GM03348 (cell line): ENCODE data around the gene CRB3.
"Not testable (repeated sequence)": the region's sequence is repeated elsewhere in the genome, so short reads cannot be mapped to it uniquely, and the experiment has no call there.

Experiments used
- DNase-seq: peaks from one replicate; pipeline ENCODE4 v3.0.0; 2012; ENCODE audit warnings: low spot score

CRB3 gene

GRCh38 chr19:6464070-6464873 is at the start of gene CRB3:
TSS of gene CRB3 (plus strand) at chr19:6464271. CDS start at chr19:6464702, 431 bp downstream.
- DNase-seq, result no peak

DNA sequence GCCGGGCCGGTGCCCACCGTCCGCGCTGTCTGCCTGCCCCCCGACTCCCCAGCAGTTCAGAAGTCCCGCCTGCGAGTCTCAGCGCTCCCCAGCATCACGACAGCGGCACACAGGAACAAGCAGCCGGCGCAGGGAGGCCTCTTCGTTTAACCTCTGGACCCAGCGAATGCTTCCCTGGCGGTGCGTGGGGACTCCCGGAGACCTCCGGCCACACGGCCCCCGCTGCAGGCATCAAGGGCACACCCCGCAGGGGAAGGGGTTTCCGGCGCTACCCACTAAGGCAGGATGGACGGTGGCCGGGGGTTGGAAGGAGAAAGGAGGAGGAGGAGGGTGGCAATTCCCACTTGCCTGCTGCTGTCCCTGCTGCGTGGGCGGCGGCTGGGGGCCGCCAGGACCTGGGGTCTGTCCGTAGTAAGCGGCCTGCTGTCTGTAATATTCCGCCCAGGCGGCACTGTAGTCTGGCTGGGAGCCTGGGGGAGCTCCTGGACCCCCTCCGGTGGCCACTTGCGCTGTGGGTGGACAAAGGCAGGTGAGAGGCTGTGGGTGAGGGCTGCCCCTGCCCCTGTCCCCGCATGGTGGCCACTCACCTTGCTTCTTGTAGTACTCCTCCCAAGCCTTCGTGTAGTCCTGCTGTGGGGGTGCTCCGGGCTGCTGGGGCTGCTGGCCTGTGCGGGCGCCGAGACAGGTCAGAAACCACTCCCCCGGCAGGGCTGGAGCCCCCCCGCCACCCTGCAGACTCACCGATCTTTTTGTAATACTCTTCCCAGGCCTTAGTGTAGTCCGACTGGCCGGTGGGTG is 49.1 kb upstream of the CRB3 start:
- no peak for DNase-seq

DNA sequence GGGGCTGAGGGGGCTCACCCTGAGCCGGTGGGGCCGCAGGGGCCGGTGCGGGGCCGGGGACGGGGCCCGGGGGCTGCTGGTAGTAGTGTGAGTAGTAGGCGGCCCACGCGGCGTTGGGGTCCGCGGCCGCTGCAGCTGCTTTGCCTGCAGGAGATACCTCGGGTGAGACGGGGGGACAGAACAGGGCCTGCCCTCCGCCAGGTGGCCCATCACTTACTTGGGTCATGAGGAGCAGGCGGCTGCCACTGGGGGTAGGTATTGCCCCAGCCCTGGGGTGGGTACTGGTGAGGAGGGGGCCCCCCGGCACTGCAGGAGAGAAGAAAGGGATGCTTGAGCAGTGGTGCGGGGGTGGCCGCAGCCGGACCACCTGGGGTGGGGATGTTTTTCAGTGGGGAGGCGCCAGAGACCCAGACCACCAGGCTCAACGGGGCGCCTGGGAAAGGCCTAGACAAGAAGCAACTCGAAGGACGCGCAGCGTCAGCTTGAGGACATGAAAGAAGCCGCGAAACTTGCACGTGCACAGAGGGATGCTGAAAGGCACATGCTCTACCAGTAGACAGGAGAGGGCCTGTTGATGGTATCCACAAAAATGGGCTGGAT is 48.4 kb upstream of the CRB3 start:
- no peak for DNase-seq

- DNase-seq, result no peak
Observed at GRCh38 chr19:6416658-6417405, 47.2 kb upstream of the CRB3 start.

DNA sequence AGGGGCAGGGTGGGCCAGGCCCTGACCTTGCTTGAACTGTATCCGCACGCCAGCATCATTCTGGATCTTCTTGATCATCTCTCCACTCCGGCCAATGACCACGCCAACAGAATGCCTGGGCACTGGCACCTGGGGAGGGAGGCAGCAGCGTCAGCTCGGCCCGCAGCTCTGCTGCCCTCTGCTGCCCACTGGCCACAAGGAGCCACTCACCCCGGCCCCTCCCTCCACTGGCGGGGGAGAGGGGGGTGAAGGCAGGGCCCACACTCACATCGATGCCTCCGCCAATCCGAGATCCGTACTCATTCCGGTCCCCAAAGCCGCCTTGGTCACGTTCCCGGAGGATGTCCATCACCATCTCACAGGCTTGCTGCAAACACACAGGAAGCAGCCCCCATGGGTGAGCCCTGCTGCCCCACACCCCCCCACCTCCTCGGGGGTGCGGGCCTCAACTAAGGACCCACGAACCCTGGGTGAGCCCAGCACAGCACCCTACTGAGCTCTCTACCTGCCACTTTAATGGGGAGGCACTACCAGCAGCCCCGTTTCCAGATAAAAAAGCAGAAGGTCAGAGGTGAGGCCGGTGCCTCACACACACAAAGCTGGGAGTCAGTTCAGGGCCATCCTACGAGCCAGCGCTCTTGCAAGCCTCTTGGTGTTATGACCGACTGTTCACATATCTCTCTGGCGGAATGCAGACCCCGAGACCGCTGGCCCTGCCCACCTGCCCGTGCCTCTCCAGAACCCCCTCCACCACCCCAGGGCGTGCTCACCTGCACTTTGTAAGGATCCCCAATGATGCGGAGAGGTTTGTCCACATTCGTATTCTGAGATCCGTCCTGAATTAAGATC is 46.1 kb upstream of the CRB3 start:
- DNase-seq, result peak; percentile 33

DNA sequence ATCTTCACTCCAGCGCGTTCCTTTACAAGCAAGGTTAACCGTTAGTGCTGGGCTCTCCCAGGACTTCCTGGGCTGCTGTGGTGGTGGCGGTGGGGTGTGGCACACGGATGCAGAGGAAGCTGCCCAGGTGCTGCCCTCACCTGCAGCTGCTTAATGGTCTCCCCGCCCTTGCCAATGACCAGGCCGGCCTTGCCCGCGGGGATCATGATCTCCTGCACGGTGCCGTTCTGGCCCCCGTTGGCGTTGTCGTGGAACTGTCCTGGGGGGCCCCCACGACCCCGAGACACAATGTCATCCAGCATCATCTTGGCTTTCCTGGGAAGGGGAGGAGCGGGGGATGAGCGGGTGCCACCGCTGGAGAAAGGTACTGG is 45.5 kb upstream of the CRB3 start:
- DNase-seq, result no peak

DNA sequence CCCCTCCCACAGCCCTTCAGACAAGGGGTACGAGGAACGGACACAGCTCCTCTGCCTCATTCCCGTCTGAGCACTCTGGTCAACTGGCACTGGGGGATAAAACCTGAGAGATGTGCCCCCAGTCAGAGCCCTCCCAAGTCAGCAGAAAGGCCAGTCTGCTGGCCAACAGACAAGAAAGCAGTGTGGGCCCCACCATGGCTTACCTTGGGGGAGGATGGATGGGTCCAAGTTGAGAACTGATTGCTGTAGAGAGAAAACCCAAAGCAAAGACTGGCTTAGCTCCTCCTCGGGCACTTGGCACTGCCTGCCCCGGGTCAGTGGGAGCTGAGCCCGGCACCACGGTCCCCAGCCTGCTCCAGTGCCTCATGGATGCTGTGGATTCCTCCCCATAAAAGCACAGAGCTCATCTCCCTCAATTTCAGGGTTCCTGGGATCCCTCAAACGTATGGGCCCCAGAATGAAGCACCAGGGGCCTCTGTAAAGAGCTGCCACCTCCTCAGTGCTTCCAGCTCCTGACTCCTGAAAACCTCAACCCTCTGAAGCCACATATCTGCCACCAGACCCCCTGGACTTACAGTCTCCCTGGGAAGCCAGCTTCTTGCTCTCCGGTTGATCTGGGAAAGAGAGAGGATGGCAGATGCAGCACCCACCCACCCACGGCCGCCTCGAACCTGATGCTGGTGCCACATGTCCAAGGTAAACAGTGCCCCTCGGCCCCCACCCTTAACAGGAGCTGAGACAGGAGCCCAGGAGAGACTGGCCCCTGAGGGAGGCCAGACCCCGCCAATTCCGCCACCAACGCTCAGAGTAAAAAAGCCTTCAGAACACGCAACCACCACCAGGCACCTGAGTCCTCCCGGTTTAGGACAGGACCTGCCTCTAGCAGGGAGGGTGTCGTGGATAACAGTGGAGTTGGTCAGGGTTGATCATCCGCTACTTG is 42.7 kb upstream of the CRB3 start:
- DNase-seq, result no peak

DNA sequence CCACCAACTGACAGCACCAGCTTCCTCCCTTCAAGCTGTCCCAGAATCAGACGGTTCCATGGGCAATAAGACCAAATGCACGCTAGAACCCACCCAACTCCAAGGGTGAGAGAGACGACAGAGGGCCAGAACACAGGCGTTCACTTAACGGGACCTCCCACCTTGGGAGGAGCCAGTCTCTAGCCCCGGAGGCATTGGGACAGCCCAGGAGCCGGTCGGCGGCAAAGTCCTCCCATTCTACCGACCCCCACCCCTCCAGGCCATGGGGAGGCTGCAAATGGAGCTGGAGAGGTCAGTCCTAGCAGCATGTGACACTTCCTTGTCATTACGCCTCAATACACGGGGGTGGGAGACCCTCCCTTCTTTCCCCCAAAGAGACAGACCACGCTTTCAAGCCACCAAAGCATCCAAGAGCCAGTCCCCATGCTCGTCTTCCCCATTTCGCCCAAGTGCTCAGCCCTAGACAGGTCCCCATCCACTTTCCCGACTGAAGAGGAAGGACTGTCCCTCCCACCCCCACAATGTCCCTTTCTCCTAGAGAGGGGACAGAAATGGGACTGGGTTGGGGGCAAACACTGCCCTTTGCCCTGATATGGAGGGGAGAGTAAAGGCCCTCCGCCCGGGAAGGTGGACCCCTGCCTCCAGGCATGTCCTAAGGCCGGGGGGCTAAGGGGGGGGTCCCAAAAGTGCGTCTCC is 40.4 kb upstream of the CRB3 start:
- DNase-seq, result peak; percentile 82

DNA sequence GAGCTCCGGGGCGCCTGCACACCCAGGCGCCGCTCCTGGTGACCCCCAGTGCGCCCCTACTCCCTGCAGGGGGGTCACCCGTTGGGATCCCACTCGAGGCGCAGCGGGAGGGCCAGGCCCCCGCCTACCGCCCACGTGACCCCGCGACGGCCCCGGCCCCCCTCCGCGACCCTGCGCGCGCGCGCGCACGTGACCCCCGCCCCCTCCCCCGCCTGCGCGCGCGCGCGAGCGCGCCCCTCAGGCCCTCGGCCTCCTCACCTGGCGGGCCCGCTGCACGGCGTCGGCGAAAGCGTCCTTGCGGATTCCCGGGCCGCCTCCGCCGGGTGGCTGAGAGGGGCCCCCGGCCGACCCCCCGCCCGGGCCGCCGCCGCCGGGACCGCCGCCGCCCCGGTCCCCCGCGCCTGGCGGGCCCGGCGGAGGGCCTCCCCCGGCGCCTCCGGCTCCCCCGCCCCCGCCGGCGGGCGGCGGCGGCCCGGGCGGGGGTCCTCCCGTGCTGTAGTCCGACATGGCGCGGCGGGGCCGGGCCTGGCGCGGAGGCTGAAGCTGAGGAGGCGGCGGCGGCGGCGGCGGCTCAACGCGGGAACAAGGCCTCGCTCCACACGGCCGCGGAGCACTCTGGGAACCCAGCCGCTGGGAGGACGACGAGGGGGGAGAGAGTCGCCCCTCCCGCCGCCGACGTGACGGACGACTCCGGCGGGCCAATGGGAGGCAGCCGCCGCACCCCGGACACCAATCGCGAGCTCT is 39.7 kb upstream of the CRB3 start, which contains the start of gene KHSRP:
KHSRP (minus strand) TSS at position 617 of the 744 bp plus-strand sequence; CDS start at position 507, 110 bp downstream.
- peak; percentile 99 for DNase-seq

DNA sequence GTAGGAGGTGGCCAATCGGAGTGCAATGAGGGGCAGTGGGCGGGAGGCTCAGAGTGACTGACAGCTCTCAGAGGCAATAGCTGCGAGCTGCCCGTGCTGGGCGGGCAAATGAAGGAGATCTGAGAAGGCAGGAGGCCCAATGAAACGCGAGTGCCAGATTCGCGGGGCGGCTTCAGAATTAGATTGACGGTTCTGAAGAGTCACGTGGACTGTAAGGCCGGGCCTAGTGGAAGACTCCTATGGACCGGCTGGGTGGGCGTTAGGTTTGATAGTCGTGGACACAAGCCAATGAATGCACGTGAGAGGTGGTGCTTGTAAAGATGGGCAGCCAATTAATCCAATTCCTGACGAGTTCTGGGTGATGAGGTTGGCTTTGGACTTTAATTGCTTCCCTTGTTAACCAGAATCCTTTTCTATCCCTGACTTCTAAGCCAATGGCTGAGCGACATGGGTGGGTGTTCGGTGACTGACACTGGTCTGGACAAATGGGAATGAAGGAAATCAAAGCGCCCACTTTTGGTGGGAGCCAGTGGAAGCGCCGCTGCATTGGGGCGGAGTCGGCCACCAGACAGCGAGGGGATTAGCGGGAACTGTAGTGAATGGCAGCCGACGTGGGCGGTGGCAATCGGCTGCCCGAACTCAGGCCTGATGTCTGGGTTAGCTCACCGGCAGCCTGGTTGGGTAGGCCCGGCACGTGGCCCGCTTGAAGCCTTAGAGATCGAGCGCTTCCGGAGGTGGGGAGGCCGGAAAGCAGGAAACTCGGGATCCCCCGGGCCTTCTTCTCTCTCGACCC is 38.9 kb upstream of the CRB3 start:
- peak; percentile 95 for DNase-seq

- no peak for DNase-seq
Observed at GRCh38 chr19:6425732-6426620, 38.1 kb upstream of the CRB3 start.

DNA sequence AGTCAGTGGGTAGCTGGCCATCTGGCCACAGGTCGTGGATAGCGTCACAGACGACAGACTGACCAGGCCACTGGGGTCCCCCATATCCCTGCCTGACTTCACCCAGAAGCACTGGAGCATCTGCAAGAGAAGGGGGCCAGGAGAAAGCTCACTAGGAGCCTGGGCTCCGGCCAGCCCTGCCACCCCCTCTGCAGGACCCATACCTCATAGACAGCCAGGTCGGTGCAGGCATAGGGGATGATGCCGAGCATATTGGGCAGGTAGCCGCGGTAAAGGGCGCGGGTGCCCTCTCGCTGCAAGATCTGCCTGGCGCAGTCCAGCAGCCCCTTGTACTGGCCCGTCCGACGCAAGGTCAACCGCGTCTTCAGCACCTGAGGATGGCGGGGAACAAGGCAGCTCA is 36.9 kb upstream of the CRB3 start:
- DNase-seq, result no peak

DNA sequence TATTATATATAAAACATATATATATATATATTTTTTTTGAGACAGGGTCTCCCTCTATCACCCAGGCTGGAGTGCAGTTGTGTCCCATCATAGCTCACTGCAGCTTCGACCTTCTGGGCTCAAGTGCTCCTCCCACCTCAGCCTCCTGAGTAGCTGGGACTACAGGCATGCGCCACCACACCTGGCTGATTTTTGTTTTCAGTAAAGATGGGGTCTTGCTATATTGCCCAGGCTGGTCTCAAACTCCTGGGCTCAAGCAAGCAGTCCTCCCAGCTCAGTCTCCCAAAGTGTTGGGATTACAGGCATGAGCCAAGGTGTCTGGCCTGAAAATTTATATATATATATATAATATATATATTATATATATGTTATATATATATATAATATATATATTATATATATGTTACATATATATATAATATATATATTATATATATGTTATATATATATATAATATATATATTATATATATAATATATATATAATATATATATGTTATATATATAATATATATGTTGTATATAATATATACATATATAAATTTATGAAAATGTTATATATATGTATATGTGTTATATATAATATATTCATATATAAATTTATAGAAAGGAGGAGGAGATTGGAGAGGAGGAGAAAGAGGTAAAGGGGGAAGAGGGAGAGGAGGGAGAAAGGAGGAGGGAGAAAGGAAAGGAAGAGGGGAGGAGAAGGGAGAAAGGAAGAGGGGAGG is 35.2 kb upstream of the CRB3 start:
- DNase-seq, result not testable (repeated sequence)

DNA sequence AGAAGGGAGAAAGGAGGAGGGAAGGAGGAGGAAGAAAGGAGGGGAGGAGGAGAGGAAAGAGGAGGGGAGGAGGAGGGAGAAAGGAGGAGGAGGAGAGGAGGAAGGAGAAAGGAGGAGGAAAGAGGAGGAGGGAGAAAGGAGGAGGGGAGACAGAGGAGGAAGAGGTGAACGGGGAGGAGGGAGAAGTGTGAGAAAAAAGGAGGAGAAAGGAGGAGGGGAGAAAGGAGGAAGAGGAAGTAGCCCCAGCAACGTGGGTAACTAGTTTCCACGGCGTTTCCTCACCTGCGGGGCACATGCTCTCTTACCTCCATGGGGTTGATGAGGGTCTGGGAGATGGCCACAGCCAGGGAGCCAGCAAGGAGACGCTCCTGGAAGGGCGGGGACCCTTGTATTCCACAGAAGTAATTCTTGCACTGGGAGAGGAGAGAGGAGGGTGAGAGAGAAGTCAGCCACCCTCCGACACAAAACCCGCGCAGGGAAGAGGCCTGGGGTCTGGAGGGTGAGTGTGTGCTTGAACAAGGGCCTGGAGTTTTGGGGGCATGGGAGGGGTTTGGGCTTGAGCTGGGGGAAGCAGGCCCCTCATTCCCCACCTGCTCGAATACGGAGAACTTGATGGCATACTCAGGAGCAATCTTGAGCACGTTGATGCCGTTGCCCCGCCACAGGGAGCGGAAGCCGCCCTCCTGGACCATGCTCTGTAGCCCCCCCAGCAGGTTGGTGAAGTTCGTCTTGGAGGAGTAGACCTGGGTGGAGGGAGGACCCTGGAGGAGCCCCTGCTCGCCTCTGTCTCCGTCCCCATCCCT is 34.5 kb upstream of the CRB3 start:
- no peak for DNase-seq

DNA sequence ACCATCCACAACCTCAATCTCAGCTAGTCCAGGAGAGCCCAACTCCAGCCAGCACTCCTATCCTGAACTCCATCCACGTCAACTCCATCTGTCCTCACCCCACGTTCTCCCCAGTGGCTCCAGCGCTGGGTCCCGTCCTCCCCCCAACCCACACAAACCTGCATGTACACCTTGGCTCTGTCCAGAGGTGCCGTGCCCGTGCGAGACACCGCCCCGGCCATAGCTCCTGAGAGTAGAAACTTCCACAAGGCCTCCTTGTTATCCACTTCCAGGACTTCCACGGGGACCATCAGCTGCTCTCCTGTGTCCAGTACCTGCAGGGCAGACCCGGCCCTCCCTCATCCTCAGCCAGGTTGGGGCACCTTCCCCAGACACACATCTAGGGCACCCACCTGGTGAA is 32.2 kb upstream of the CRB3 start:
- no peak for DNase-seq
